GM03348 (cell line): ENCODE data around the gene TRMU.
A peak's percentile ranks its signal among the peaks of the same experiment; 100 is the strongest.

Source experiments
- DNase-seq: peaks from one replicate; pipeline ENCODE4 v3.0.0; 2012; ENCODE audit warnings: low spot score

The TRMU gene

GRCh38 chr22:46335201-46336118 is at the start of gene TRMU:
TRMU (plus strand) TSS chr22:46335714; CDS start chr22:46335765, 51 bp downstream.
- peak; percentile 99 for DNase-seq

- no peak for DNase-seq
Observed at GRCh38 chr22:46286006-46286405, 49.5 kb upstream of the TRMU start.

- no peak for DNase-seq
Observed at GRCh38 chr22:46286941-46287872, 48.3 kb upstream of the TRMU start.

DNA sequence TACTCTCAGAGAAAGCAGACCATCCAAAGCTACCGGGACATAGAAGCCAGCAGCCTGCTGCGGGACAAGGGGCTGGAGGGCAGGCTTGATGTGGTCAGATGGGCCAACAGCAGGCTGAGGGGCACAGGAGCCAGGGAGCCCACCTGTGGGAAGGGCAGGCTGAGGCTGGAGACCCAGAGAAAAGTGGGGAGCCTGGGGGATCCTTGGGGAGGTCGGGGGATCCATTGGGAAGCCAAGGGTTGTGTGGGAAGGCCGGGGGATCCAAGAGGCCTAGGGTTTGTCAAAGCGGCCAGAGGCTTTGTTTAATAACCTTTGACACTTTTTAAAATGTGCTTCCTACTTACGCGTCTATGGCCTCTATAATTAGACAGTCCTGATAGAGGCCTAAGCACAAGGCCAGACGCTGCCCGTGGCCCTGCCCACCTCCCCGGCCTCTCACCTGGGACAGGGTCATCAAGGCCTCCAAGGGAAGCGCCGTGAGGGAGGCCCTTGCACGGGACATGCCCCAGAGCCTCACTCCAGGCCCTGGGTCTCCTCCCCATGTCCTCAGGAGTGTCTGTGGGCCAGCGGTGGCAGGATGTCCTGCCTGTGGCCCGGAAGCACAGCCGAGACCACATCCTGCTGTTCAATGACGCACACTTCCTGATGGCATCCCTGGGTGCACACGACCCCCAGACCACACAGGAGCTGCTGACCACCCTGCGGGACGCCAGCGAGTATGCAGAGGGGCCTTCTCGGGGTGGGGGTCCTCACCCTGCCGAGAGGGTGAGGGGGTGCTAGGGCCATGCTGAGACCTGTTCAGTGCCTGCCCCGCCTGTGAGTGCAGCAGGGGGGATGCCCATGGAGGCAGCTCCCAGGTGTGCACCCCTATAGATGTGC is 47.4 kb upstream of the TRMU start:
- DNase-seq: no peak

- DNase-seq: no peak
Observed at GRCh38 chr22:46288846-46289243, 46.7 kb upstream of the TRMU start.

DNA sequence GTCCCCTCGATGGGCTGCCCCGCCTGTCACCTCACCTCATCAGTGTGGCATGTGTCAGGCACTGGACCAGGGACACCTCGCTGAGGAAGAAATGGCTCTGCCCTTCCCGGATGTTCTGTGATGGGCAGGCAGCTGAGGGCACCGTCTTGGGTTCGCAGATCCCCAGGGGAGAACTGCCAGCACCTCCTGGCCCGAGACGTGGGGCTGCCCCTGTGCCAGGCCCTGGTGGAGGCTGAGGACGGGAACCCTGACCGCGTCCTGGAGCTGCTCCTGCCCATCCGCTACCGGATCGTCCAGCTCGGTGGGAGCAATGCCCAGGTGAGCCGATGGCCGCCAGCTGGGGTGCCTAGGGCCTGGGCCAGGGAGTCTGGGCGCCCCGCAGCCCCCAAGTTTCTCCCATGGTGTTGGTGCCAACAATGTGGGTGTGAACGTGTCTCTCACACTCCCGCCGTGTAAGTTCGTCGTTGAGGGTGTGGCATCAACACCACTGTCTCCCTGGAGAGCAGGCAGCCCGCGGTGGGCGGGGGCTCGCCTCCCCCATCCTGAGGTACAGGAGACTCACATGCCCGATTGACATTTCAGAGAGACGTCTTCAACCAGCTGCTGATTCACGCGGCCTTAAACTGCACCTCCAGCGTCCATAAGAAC is 46.1 kb upstream of the TRMU start:
- DNase-seq: no peak

DNA sequence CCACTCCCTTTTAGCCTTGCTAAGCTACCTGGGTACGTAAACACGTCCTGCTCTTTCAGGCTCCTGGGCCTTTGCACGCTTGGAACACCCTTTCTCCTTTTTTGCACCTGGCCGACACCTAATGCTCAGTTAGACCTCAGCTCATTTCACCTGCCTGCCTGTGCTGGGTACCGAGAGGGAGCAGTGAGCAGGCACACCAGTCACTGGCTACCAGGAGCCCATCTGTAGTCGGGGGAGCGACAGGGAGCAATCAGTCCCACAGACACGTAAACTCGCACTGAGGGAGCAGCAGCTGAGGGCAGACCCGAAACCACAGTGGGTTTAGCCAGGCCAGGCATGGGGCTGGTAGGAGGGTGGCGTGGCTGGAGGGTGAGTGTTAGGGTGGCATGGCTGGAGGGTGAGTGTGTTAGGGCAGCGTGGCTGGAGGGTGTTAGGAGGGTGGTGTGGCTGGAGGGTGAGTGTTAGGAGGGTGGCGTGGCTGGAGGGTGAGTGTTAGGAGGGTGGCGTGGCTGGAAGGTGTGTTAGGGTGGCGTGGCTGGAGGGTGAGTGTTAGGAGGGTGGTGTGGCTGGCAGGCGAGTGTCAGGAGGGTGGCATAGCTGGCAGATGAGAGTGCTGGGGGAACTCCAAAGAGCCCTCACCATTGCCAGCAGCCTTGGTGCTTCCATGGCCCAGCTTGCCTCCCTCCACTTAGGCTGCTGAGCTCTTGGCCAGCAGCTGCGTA is 45.2 kb upstream of the TRMU start:
- DNase-seq: no peak

DNA sequence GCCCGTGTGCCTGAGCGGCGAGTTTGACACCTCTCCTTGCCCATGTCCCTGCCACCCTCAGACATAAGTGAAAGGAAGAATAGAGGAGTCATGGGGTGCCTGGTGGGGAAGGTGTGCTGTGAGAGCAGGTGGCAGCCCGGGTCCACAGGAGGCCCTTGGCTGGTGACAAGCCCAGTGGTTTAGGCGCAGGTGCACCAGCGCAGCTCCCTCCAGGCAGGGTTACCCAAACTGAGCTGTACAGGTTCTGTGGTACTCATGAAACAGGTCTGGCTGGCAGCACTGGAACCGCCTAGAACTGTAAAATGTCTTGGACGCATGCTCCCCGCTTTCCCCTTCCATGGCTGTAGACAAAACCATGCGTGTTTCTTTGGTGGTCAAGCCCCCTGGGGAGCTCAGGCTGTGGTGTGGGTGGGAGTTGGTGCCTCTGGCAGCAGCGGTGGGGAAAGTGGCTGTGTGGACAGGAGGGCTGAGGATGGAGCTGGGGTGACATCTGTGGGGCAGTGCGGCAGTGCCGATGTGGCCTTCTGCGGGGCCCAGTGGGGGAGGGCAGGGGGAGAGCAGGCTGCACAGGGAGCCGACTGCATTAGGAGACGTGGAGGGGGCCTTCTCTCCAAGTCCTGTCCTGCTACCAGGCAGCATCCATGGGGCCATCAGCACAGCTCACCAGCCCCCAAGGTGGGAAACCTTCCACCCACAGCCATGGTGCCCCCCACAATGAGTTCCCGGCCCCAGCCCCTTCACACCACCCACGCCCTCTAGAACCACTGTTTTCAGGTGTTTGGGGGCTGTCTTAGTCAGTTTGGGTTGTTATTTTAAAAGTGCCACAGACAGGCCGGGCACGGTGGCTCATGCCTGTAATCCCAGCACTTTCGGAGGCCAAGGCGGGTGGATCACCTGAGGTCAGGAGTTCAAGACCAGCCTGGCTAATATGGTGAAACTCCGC is 44.4 kb upstream of the TRMU start:
- no peak for DNase-seq

- DNase-seq: no peak
Observed at GRCh38 chr22:46292173-46292572, 43.3 kb upstream of the TRMU start.

GRCh38 chr22:46292732-46293131 is 42.8 kb upstream of the TRMU start:
- DNase-seq: no peak

GRCh38 chr22:46293577-46294260 is 41.8 kb upstream of the TRMU start:
- peak; percentile 86 for DNase-seq

- no peak for DNase-seq
Observed at GRCh38 chr22:46294784-46295183, 40.7 kb upstream of the TRMU start.

GRCh38 chr22:46295277-46295971 is 40.1 kb upstream of the TRMU start:
- no peak for DNase-seq

GRCh38 chr22:46296257-46297150 is 39.0 kb upstream of the TRMU start, which contains the start of gene GTSE1:
GTSE1 (plus strand) TSS chr22:46296870; CDS start chr22:46297401, 531 bp downstream.
- peak; percentile 100 for DNase-seq

GRCh38 chr22:46297151-46297812 is 38.2 kb upstream of the TRMU start:
- peak; percentile 51 for DNase-seq

DNA sequence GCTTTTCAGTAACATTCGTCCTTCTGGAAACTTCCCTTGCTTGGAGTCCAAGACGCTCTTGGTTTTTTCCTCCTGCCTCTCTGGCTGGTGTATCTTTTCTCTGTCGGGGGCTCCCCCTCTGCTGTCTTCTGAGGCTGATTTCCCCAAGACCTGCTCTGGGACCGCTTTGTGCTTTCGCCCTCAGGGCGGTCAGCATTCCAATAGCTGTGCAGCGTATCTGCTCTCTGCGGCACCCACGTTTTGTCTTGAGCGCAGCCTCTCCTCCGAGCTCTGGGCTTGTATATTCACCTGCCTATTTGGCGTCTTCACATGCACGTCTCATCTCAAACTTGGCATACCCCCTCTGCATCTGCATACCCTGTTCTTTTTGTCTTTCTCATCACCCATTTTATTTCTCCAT is 36.4 kb upstream of the TRMU start:
- no peak for DNase-seq
